Thyroid gland (tissue), 4 donors: ENCODE measurements around the gene SHLD3. TPM values are rescaled to one million over a fixed set of nuclear protein-coding genes. Genes with fewer than 3 reads are reported as not detected.
"Not testable (repeated sequence)": the region's sequence is repeated elsewhere in the genome, so short reads cannot be mapped to it uniquely, and the experiment has no call there.

ENCODE experiments used
- DNase-seq, 2 donors: peaks; one replicate each; pipeline ENCODE4 v3.0.0-alpha.2; 2019
- H3K27ac ChIP-seq, 3 donors: fragments of 200-600 bp; sonication (generic); 1 replicate in 2 of 3; 2 replicates in 1 of 3; pipeline ENCODE4 v1.5.1; 2016 to 2019; ENCODE audit warnings: mild to moderate bottlenecking in 1 of 3, moderate library complexity in 1 of 3
- H3K27me3 ChIP-seq: fragments of 200-600 bp; sonication (generic); one replicate; pipeline ENCODE4 v1.5.1; 2019
- H3K36me3 ChIP-seq, 2 donors: fragments of 200-600 bp; sonication (generic); one replicate each; pipeline ENCODE4 v1.5.1; 2016 to 2019
- H3K4me1 ChIP-seq, 2 donors: fragments of 200-600 bp; sonication (generic); one replicate each; pipeline ENCODE4 v1.5.1; 2017 to 2019
- H3K4me3 ChIP-seq, 3 donors: fragments of 200-600 bp; sonication (generic); replicated peaks in 1 of 3; 1 replicate in 2 of 3; 2 replicates in 1 of 3; pipeline ENCODE4 v1.5.1; 2016; ENCODE audit warnings: mild to moderate bottlenecking in 1 of 3
- H3K9me3 ChIP-seq: fragments of 200-600 bp; sonication (generic); one replicate; pipeline ENCODE4 v1.5.1; 2017
- CTCF ChIP-seq, 6 experiments: fragments of 200-600 bp in 3 of 6; fragments of 450-650 bp in 3 of 6; sonication (generic) in 3 of 6; IDR thresholded peaks; one replicate each; pipeline ENCODE4 v1.5.1; 2016 to 2019; ENCODE audit warnings: antibody characterized with exemption in 6 of 6, mild to moderate bottlenecking in 2 of 6, inconsistent platforms in 1 of 6, moderate library complexity in 1 of 6
- POLR2A ChIP-seq, 2 donors: fragments of 450-650 bp; IDR thresholded peaks; one replicate each; pipeline ENCODE4 v1.6.1; 2017; ENCODE audit warnings: antibody characterized with exemption in 2 of 2, mild to moderate bottlenecking in 2 of 2, moderate library complexity in 1 of 2
- WGBS, 2 donors: methylation state at CpG; one replicate each; pipeline ENCODE4 v1.1.5; 2017; 5-methylcytosine and 5-hydroxymethylcytosine counted together
- intact Hi-C: fragments of 100-400 bp; cut with DNase I; formaldehyde crosslinking; loops from one replicate; pipeline ENCODE4 v1.15.1; 2023
- total RNA-seq, 4 donors: library from RNA; depleted of rRNA; stranded (reverse); fragments of >200 nt; gene quantifications; one replicate each; pipeline ENCODE4 v1.2.3, GENCODE V29; 2016

SHLD3 gene
- 1 to 10 TPM; 3.0 to 5.6 (median 3.9) TPM for total RNA-seq

- Histone ChIP-seq H3K27ac (peak within 1 kb of the TSS; percentile 75 to 92 (median 80)), H3K4me3 (peak within 1 kb of the TSS; percentile 33 to 95 (median 74)), H3K4me1 (peaks cover 22 to 30% of the 10 kb centered on the region in 2 donors), H3K27me3 (no peaks in the 10 kb centered on the region), H3K9me3 (no peaks in the 10 kb centered on the region), H3K36me3 (peaks cover 4 to 7% of the 10 kb centered on the region in 2 donors)
- peak; percentile 84 to 85 for DNase-seq
- WGBS, 2 donors: 0% methylated on average over 36 of the region's 36 CpGs
- TF ChIP-seq CTCF (IDR thresholded peaks at IDR 0.05) (peak in 2 of 6 experiments; percentile 29 to 30), POLR2A (IDR thresholded peaks at IDR 0.05) (no peak)
- intact Hi-C loops: no loop called here
These were observed at the start of gene SHLD3, which contains the start of gene TRAPPC13 for GRCh38 chr5:65624571-65625555. Gene SHLD3 (plus strand): TSS chr5:65625027. CDS start chr5:65629588, 4,561 bp downstream. Gene TRAPPC13 (plus strand): TSS chr5:65625027. CDS start chr5:65625061, 34 bp downstream.

- TF ChIP-seq POLR2A (IDR thresholded peaks at IDR 0.05): no peak
- TF ChIP-seq CTCF (IDR thresholded peaks at IDR 0.05): no peak
- Histone ChIP-seq H3K4me1 (no peaks in the 10 kb centered on the region), H3K36me3 (peaks cover 11 to 13% of the 10 kb centered on the region in 2 donors), H3K4me3 (no peak overlapping the region), H3K9me3 (no peaks in the 10 kb centered on the region), H3K27ac (no peak overlapping the region), H3K27me3 (no peaks in the 10 kb centered on the region)
- intact Hi-C loops: no loop called here
- DNase-seq: no peak
These were observed 47.7 kb upstream of the SHLD3 start for GRCh38 chr5:65577141-65577540.

GRCh38 chr5:65588694-65589093 is 36.1 kb upstream of the SHLD3 start:
- Histone ChIP-seq H3K27ac (no peak overlapping the region), H3K9me3 (no peaks in the 10 kb centered on the region), H3K4me1 (no peaks in the 10 kb centered on the region), H3K36me3 (peaks cover 19 to 39% of the 10 kb centered on the region in 2 donors), H3K27me3 (no peaks in the 10 kb centered on the region), H3K4me3 (no peak overlapping the region)
- intact Hi-C loops: no loop called here
- no peak for TF ChIP-seq POLR2A (IDR thresholded peaks at IDR 0.05)
- no peak for TF ChIP-seq CTCF (IDR thresholded peaks at IDR 0.05)
- WGBS, 2 donors: 95 to 97% methylated on average over 2 of the region's 2 CpGs
- DNase-seq: no peak

- H3K4me1 ChIP-seq, H3K9me3 ChIP-seq, DNase-seq, H3K4me3 ChIP-seq, H3K27me3 ChIP-seq, intact Hi-C loops, H3K27ac ChIP-seq: not testable (repeated sequence)
- peaks cover 16 to 36% of the 10 kb centered on the region in 2 donors for H3K36me3 ChIP-seq
- 92 to 100% methylated on average over 1 of the region's 1 CpG for WGBS, 2 donors
These were observed 23.1 kb upstream of the SHLD3 start for GRCh38 chr5:65601761-65602160.

- H3K36me3 ChIP-seq: peaks cover 31 to 36% of the 10 kb centered on the region in 2 donors
These were observed 13.3 kb upstream of the SHLD3 start for GRCh38 chr5:65611524-65611923.

More at GRCh38 chr5:65611524-65611923, 13.3 kb upstream of the SHLD3 start:
- H3K27me3 ChIP-seq: no peaks in the 10 kb centered on the region
- no peaks in the 10 kb centered on the region for H3K9me3 ChIP-seq
- no peak overlapping the region for H3K27ac ChIP-seq
- intact Hi-C loops: no loop called here
- 89% methylated on average over 3 of the region's 3 CpGs for WGBS, 2 donors
- TF ChIP-seq POLR2A (IDR thresholded peaks at IDR 0.05) (no peak), CTCF (IDR thresholded peaks at IDR 0.05) (no peak)
- no peak overlapping the region for H3K4me3 ChIP-seq
- no peaks in the 10 kb centered on the region for H3K4me1 ChIP-seq
- DNase-seq: no peak
